Neural progenitor cell (in vitro differentiated cells): ENCODE results near the gene CACNG7. TPM values are rescaled to one million over a fixed set of nuclear protein-coding genes. Genes with fewer than 3 reads are reported as not detected.

Experiments used
- DNase-seq: peaks from one replicate; pipeline ENCODE4 v3.0.0-alpha.2; 2016; ENCODE audit warnings: low spot score
- H2AFZ ChIP-seq: fragments of 200-600 bp; sonication (generic); replicated peaks from 2 replicates; pipeline ENCODE4 v1.6.1; 2016; ENCODE audit warnings: antibody characterized with exemption
- H3F3A ChIP-seq: fragments of 200-600 bp; sonication (generic); 2 replicates; pipeline ENCODE4 v1.6.1; 2016; ENCODE audit warnings: antibody characterized with exemption, low read depth
- H3K27ac ChIP-seq: fragments of 200-600 bp; sonication (generic); 2 replicates; pipeline ENCODE4 v1.5.1; 2016; ENCODE audit warnings: mild to moderate bottlenecking
- H3K27me3 ChIP-seq: fragments of 200-600 bp; sonication (generic); 2 replicates; pipeline ENCODE4 v1.6.1; 2016; ENCODE audit warnings: mild to moderate bottlenecking, moderate library complexity
- H3K36me3 ChIP-seq: fragments of 200-600 bp; sonication (generic); 2 replicates; pipeline ENCODE4 v1.5.1; 2016
- H3K4me1 ChIP-seq: fragments of 200-600 bp; sonication (generic); 2 replicates; pipeline ENCODE4 v1.6.1; 2016; ENCODE audit warnings: mixed run types
- H3K4me2 ChIP-seq: fragments of 200-600 bp; sonication (generic); 2 replicates; pipeline ENCODE4 v1.6.1; 2016
- H3K4me3 ChIP-seq: fragments of 200-600 bp; sonication (generic); 2 replicates; pipeline ENCODE4 v1.5.1; 2016
- H3K79me2 ChIP-seq: fragments of 200-600 bp; sonication (generic); 2 replicates; pipeline ENCODE4 v1.6.1; 2016; ENCODE audit warnings: low read depth
- H3K9ac ChIP-seq: fragments of 200-600 bp; sonication (generic); 2 replicates; pipeline ENCODE4 v1.6.1; 2016
- H3K9me3 ChIP-seq: fragments of 200-600 bp; sonication (generic); 2 replicates; pipeline ENCODE4 v1.5.1; 2016; ENCODE audit warnings: low read depth
- H4K20me1 ChIP-seq: fragments of 200-600 bp; sonication (generic); 2 replicates; pipeline ENCODE4 v1.6.1; 2016; ENCODE audit warnings: low read depth
- H3K27ac Mint-ChIP-seq: 3 replicates; pipeline ENCODE4 v1.8.0; 2021; ENCODE audit warnings: mixed read lengths
- H3K27me3 Mint-ChIP-seq: 2 replicates; pipeline ENCODE4 v1.8.0; 2022; ENCODE audit warnings: low read depth, mild to moderate bottlenecking, inconsistent platforms, moderate library complexity, mixed read lengths; ENCODE audit not compliant: insufficient read depth
- H3K36me3 Mint-ChIP-seq: 3 replicates; pipeline ENCODE4 v1.8.0; 2021; ENCODE audit warnings: mixed read lengths
- H3K4me1 Mint-ChIP-seq: 3 replicates; pipeline ENCODE4 v1.8.0; 2021; ENCODE audit warnings: mixed read lengths
- H3K4me3 Mint-ChIP-seq: 3 replicates; pipeline ENCODE4 v1.8.0; 2021; ENCODE audit warnings: mild to moderate bottlenecking, moderate library complexity, mixed read lengths
- H3K9me3 Mint-ChIP-seq: 3 replicates; pipeline ENCODE4 v1.8.0; 2020; ENCODE audit warnings: mixed read lengths
- CTCF ChIP-seq: fragments of 200-600 bp; sonication (generic); IDR thresholded peaks from 2 replicates; pipeline ENCODE4 v1.5.1; 2017; ENCODE audit warnings: antibody characterized with exemption, mild to moderate bottlenecking
- EZH2 ChIP-seq: fragments of 200-600 bp; sonication (generic); IDR thresholded peaks from 2 replicates; pipeline ENCODE4 v1.6.1; 2017; ENCODE audit warnings: antibody characterized with exemption, mild to moderate bottlenecking, moderate library complexity
- EZH2phosphoT487 ChIP-seq: fragments of 200-600 bp; sonication (generic); IDR thresholded peaks from 2 replicates; pipeline ENCODE4 v1.6.1; 2017; ENCODE audit warnings: antibody characterized with exemption
- total RNA-seq: library from RNA; depleted of rRNA; stranded (reverse); fragments of >200 nt; gene quantifications from 2 replicates; pipeline ENCODE4 v1.2.3, GENCODE V29; 2015; ENCODE audit warnings: low replicate concordance

CACNG7 gene
- total RNA-seq, 1 donor from 2014 or later: 6.7 TPM

GRCh38 chr19:53904909-53905308, 4.2 kb upstream of the CACNG7 start:
- Mint-ChIP-seq H3K4me3 (no peak overlapping the region), H3K4me1 (peaks cover 29% of the 10 kb centered on the region), H3K36me3 (peaks cover 7% of the 10 kb centered on the region), H3K27me3 (peaks cover 27% of the 10 kb centered on the region), H3K27ac (no peak overlapping the region), H3K9me3 (no peaks in the 10 kb centered on the region)
- Histone ChIP-seq H3K4me2 (no peak overlapping the region), H3K4me1 (peaks cover 3% of the 10 kb centered on the region), H3K27ac (no peak overlapping the region), H3K9ac (no peak overlapping the region), H3K36me3 (no peaks in the 10 kb centered on the region), H3K27me3 (peaks cover 60% of the 10 kb centered on the region), H3K4me3 (no peak overlapping the region), H3K9me3 (no peaks in the 10 kb centered on the region), H3F3A (peaks cover 16% of the 10 kb centered on the region), H4K20me1 (peaks cover 22% of the 10 kb centered on the region), H3K79me2 (no peaks in the 10 kb centered on the region), H2AFZ (no peak overlapping the region)
- no peak for DNase-seq
- TF ChIP-seq EZH2phosphoT487: no peak
- TF ChIP-seq CTCF: no peak
- no peak for TF ChIP-seq EZH2

GRCh38 chr19:53905787-53906186, 3.3 kb upstream of the CACNG7 start:
- no peak overlapping the region for H3K27ac ChIP-seq
- no peak overlapping the region for H2AFZ ChIP-seq
- H3K27me3 ChIP-seq: peaks cover 69% of the 10 kb centered on the region
- no peaks in the 10 kb centered on the region for H3K9me3 Mint-ChIP-seq
- H3K4me3 ChIP-seq: no peak overlapping the region
- no peak for DNase-seq
- no peaks in the 10 kb centered on the region for H3K36me3 ChIP-seq
- peaks cover 30% of the 10 kb centered on the region for H3K27me3 Mint-ChIP-seq
- no peak overlapping the region for H3K9ac ChIP-seq
- H3K4me1 ChIP-seq: peaks cover 9% of the 10 kb centered on the region
- H3F3A ChIP-seq: peaks cover 17% of the 10 kb centered on the region
- peaks cover 9% of the 10 kb centered on the region for H3K36me3 Mint-ChIP-seq
- peaks cover 3% of the 10 kb centered on the region for H3K79me2 ChIP-seq
- no peak overlapping the region for H3K4me2 ChIP-seq
- TF ChIP-seq EZH2phosphoT487: no peak
- no peak for TF ChIP-seq EZH2
- TF ChIP-seq CTCF: no peak
- no peaks in the 10 kb centered on the region for H3K9me3 ChIP-seq
- peaks cover 37% of the 10 kb centered on the region for H3K4me1 Mint-ChIP-seq
- H4K20me1 ChIP-seq: peaks cover 28% of the 10 kb centered on the region
- no peak overlapping the region for H3K27ac Mint-ChIP-seq
- peak overlapping the region; percentile 40 for H3K4me3 Mint-ChIP-seq

- Histone ChIP-seq H3K27me3 (peaks cover 76% of the 10 kb centered on the region), H3K9ac (no peak overlapping the region), H3K4me3 (peak overlapping the region; percentile 33), H3K9me3 (no peaks in the 10 kb centered on the region), H3K79me2 (peaks cover 10% of the 10 kb centered on the region), H4K20me1 (peaks cover 35% of the 10 kb centered on the region), H3K4me1 (peaks cover 9% of the 10 kb centered on the region), H2AFZ (no peak overlapping the region), H3F3A (peaks cover 17% of the 10 kb centered on the region), H3K4me2 (peak overlapping the region; percentile 83), H3K27ac (no peak overlapping the region), H3K36me3 (no peaks in the 10 kb centered on the region)
- H3K4me1 Mint-ChIP-seq: peaks cover 42% of the 10 kb centered on the region
- TF ChIP-seq EZH2phosphoT487 (peak; percentile 36), CTCF (peak; percentile 81), EZH2 (peak; percentile 79)
- no peak overlapping the region for H3K27ac Mint-ChIP-seq
- peak overlapping the region; percentile 66 for H3K4me3 Mint-ChIP-seq
- H3K27me3 Mint-ChIP-seq: peaks cover 29% of the 10 kb centered on the region
- peak; percentile 71 for DNase-seq
- no peaks in the 10 kb centered on the region for H3K9me3 Mint-ChIP-seq
- H3K36me3 Mint-ChIP-seq: peaks cover 10% of the 10 kb centered on the region
Observed at GRCh38 chr19:53906211-53907192, 2.6 kb upstream of the CACNG7 start.
